Dermis blood vessel endothelial cell (primary cell): ENCODE data around the gene VAV3. TPM values are rescaled to one million over a fixed set of nuclear protein-coding genes. Genes with fewer than 3 reads are reported as not detected.
"Not testable (repeated sequence)": the region's sequence is repeated elsewhere in the genome, so short reads cannot be mapped to it uniquely, and the experiment has no call there.

Source experiments
- DNase-seq: peaks from one replicate; pipeline ENCODE4 v3.0.0; 2010
- total RNA-seq: library from RNA; depleted of rRNA; stranded (reverse); fragments of >200 nt; gene quantifications from 2 replicates; pipeline ENCODE4 v1.2.3, GENCODE V29; 2014

VAV3 gene
- total RNA-seq, 1 donor from 2014 or later = 57.0 TPM

DNA sequence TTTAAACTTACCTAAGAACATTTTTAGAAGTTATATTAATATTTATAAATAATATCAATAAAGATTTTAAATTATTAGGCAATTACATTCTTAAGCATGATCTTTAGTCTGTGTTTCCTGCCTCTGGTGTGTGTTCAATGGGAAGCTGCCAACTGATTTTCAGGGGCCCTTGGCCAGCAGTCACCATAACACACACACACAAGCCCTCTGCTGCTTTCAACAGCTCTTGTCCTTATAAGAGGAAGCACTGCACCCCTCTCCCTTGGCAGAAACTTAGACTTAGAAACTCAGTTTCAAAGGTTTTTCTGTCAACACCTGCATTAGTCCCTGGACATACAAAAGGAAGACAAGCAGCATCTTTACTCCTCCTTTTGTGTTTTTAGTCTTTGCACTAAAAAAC is 81.4 kb downstream of the VAV3 start:
- peak; percentile 25 for DNase-seq

DNA sequence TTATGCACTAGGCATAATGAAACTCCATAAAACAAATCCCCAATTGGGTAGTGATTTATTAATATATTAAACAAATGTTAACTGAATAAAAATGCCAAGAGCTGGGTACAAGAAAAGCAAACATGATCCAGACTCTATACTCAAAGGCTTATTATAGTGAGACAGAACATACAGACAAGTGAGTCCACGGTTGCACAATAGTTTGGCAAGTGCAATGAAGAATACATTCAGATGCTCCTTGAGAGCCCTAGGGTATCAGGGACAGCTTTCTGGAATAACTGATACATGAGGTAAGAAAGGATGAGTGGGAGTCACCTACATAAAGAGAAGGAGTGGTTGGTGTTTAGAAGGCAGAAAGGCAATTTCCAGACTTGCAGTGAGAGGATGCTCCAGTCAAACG is 85.1 kb downstream of the VAV3 start:
- no peak for DNase-seq

DNA sequence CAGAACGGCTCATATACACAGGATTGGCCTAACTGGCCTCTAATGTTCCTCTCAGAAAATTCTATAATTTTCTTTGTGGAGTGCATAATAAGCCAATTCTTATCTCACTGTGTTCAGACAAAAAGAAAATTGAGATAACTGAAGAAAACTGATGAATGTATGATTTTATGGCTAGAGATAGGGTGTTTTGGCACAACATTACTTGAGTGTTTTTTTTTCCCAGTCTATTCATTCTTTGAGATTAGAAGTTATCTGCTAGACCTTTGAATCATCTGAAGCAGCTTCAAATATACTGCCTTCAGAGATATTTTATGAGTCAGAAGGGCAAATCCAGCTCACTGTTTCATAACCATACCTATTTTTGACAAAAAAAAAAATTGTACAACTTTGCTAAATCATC is 85.6 kb downstream of the VAV3 start:
- DNase-seq = no peak

DNA sequence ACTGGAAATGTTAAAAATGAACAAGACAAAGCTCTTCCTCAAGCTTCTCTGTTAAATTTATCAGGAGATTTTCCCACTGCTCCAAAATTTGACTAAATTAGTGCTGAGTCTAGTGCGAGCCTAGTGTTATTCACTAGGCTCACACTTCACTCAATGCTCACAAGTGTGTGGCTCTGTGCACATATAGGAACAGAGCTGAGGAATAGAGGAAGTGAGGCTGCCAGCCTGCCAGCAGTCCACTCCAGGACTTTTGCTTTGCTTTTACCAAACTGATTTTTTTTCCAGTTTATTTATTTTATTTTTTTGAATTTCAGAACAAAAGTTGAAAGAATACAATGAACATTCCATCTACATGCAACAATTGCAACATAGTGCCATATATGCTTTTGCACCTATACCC is 87.2 kb downstream of the VAV3 start:
- no peak for DNase-seq

DNA sequence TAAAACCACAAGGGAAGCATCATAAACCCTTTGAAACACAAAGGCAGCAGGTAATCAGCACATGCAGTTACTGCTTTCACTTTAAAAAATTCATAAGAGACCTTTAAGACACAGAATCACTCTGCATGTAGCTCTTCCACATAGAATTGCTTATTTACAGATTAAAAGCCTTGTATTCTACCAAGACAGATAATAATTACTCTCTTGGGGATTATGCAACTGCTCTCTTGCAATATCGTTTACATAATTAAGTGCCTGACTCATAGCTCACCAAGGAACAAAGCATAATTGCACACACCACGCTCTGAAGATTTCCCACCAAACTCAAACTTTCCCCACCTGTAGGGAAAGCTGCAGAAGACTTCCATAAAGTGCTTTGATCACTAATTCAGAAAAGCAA is 87.9 kb downstream of the VAV3 start:
- no peak for DNase-seq

DNA sequence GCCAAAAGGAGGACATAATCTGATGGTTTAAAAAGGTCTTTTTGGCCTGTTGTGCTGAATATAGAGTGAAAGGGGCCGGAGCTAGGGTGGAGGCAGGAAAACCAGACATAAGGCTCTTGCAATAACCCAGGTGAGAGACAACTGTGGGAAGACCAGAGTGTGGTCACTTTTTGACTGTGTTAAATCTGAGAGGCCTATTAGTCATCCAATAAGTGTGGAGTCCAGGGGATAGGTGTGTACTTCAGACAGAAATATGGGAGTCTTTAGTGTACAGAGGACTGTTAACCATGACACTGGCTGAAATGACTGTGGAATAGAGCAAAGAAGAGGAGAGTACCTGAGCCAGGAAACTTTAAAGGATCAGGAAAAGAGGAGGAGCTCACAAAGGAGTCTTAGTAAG is 89.3 kb downstream of the VAV3 start:
- no peak for DNase-seq

DNA sequence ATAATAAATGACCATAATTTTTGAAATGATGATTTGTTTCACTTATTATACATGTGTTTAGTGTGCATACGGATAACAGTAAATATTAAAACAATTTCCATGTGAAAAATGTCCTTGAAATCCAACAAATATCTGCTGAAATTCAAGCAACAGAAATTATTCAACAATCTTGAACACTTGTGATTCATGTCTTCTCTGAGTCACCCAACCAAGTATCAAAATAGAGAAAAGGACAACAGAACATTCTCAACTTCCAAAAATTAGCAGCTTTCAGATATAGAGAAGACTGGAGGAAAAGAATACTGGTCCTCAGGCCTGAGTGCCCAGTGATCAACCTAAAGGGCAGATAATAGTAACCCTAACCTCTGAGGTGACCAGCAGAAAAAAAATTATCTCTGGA is 90.8 kb downstream of the VAV3 start:
- DNase-seq = no peak

DNA sequence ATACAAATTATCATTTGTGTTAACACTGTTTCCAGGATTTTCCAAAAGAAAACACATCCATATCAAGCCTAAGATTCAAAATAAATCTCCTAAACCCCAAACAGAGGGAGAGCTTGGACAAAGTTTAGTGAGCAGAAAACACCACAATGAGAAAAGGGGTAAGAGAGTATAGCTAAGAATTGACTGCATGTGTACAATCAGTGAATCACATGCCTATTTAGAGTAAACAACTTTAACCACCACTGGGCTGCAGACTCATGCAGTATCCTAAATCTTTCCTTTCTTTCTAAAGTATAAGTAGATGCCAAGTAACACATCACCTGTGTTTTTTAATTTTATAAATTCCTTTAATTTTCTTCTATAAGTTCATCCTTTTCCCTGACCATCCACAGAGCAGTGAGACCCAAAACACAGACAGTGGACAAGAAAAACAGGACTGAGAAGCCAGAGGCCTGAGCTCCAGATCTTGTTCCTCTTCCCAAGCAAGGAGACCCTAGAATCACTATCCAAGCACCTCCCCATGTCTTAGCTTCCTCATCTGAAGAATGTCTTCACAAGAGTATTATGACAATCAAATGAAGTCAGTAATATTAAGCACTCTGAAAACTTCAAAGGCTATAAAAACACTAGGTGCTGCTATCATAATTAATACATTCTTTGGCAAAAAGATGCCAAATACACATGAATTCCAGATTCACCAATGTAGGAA is 93.1 kb downstream of the VAV3 start:
- DNase-seq = no peak

DNA sequence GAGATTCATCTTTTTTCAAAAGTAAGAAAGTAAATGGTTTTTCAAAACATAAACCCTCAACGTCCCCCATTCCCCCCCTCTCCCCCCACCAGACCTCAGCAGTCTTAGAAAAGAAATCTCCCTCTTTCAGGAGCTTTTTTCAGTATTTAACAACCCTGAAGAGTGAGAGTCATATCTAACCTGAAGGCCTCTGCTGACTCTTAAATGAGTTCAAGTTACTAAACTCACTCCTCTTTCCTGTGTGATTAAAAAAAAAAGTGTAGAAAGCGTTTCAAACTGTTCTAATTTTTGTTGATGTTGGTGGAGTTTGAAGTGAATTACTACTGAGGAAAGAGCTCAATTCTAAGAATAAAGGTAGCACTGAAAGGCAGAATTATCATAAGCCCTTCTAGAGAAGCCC is 93.7 kb downstream of the VAV3 start:
- no peak for DNase-seq

DNA sequence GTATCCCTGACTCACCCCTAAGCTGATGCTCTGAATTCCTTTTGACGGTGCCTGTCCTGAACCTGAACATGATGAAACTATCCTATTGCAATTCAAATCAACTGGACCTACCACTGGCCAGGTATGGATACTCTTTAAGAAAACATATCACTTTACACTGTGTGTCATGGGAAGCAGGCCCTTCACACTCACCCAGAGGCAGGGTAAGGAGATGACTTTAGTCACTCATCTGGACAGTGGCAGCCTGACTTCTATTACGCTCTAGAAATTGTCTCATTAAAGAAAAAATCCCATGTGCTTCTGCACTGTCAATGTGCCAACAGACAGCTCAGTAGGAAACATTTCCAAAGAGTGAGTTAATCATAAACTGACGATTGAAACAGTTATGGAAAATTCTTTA is 94.3 kb downstream of the VAV3 start:
- peak; percentile 40 for DNase-seq

DNA sequence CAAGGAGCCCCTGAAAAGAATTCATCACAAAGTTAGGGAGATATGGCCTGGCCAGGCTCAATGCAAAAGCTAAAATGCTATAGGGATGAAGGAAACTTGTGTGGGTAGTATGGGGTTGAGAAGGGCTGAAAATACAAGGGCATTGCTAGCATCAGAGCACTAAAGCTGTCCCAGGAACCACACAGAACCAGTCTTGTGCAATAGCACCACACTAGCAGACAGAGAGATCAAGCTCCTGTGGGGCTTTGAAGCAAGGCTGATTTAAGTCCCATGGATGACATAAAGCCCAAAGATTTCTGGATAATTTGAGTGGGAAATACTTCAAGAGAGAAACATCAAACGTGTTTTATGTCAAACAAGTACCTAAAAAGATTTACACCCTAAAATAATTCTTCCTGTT is 97.1 kb downstream of the VAV3 start:
- DNase-seq = no peak

DNA sequence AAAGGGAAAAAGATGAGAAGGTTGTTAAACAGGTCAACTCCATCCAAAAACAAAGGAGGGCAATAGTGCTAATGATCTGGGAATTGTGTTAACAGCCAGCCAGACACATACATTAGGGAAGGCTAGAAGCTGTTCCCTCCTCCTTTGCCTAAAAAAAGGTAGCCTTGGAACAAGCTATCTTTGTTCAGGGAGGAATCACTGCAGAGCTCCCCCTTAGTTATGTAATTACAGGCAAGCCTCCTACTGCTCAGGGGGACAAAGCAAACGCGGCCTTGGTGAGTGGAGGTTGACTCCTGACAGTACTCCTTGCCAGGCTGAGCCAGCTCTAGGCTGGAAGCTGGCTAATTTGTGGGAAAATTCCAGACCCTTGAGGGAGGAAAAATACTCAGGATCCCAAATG is 97.6 kb downstream of the VAV3 start:
- DNase-seq = no peak

DNA sequence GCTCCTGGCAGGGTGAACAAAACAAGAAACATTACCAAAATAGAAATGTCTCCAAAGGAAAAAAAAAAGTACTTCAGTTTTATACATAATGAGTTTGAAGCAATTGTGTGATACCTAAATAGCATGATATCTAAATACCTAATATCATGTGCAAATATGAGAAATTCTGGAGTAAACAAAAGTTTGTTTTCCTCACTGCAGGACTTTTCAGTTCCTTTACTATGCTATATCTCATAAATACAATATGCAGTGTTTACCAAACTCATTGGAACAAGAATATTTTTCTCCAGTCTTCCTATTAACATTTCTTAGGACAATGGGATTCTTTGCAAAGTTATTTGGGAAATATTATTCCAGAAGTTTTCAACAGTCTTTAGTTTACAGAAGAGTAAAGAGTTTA is 98.1 kb downstream of the VAV3 start:
- DNase-seq = no peak

DNA sequence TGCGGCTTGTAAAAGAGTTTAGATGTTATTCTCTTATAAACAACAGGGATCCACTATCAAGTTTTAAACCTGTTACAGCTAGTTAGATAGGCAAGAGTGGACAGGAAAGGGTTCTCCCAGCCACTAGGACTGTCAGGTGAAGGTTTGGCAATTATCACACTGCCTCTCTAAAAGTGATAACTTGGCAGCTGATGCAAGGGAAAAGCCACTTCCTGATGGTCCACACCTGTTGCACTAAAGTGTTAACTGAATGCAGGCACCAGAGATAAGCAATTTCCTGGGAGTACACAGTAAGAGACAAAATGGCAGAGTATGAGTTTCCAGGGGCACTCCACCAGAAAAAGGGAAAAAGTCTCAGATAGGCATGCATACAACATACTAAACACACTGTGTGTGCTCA is 99.4 kb downstream of the VAV3 start:
- DNase-seq = no peak

DNA sequence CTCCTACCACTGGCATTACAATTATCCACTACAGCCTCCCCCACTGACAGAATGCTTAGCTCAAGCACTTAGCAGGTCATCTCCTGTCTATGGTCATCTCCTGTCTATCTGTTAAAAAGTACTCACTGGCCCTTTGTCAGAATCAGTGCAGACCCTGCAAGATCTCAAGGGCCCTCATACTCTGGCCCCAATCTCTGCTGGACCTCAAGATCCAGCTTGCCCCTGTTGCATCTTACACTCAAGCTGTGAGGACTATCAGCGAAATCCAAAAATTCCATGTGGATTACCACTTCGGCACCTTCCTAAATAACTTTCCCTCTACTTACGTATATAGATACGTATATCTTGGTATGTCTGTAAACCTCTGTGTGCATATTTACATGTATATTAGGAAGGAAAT is 101.6 kb downstream of the VAV3 start:
- no peak for DNase-seq

DNA sequence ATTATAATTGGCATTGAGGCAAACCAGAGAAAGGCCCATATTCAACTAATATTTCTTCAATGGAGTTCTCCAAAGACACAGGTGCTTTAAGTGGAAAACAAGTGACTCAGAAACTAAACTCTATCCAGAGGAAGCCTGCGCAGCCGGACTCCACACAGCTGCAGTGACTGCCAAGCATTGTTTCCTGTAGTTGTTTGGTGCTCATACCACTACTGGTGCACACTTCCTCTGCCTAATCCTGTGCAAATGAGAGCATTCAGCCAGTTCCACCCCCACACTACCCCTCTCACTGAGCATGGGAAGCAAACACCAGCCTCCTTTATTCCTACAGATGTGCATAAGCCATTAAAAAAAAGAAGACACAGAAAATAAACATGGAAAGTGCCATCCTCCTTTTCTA is 102.9 kb downstream of the VAV3 start:
- peak; percentile 98 for DNase-seq

DNA sequence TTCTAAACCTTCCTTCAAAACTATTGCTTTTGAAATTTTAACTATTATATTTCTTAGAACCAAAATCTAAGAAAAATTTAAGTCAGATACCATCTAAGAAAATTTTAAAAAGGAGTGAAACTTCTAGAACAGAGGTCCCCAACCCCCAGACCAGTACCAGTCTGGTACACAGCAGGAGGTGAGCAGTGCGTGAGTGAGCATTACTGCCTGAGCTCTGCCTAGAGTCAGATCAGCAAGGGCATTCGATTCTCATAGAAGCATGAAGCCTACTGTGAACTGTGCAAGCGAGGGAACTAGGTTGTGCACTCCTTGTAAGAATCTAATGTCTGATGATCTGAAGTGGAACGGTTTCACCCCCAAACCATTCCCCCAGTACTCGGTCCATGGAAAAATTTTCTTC is 106.7 kb downstream of the VAV3 start:
- no peak for DNase-seq

DNA sequence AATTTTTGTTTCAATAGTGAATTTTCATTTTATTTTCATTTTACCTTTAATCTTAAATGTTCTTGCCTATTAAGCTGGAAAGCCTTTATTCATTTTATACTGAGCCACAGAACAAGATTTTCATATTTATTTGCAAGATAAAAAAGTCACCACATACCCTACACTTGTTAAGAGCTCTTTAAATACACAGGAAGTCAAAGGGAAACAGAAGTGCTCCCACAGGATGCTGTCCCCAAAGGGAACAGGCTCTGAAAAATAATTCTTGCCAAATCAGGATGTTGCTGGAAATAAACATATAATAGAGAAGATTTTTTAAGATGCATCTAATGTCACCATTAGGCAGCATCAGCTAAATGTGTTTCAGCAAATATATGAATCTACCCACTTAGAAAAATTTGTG is 113.6 kb downstream of the VAV3 start:
- DNase-seq = peak; percentile 33

DNA sequence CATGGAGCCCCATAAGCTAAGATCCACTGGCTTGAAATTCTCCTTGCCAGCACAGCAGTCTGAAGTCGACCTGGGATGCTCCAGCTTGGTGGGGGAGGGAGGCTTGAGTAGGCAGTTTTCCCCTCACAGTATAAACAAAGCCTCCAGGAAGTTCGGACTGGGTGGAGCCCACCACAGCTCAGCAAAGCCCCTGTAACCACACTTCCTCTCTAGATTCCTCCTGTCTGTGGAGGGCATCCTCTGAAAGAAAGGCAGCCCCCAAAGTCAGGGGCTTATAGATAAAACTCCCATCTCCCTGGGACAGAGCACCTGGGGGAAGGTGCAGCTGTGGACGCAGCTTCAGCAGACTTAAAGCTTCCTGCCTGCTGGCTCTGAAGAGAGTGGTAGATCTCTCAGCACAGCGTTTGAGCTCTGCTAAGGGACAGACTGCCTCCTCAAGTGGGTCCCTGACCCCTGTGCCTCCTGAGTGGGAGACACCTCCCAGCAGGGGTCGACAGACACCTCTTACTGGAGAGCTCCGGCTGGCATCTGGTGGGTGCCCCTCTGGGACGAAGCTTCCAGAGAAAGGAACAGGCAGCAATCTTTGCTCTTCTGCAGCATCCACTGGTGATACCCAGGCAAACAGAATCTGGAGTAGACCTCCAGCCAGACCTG is 120.3 kb downstream of the VAV3 start:
- DNase-seq = not testable (repeated sequence)

DNA sequence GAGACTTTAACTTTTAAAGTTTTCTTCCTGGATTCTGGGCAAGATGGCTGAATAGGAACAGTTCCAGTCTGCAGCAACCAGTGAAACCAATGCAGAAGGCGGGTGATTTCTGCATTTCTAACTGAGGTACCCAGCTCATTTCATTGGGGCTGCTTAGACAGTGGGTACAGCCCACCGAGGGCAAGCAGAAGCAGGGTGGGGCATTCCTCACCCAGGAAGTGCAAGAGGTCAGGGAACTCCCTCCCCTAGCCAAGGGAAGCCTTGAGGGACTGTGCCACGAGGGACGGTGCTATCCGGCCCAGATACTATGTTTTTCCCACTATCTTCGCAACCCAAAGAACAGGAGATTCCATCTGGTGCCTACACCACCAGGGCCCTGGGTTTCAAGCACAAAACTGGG is 121.0 kb downstream of the VAV3 start:
- DNase-seq = no peak

DNA sequence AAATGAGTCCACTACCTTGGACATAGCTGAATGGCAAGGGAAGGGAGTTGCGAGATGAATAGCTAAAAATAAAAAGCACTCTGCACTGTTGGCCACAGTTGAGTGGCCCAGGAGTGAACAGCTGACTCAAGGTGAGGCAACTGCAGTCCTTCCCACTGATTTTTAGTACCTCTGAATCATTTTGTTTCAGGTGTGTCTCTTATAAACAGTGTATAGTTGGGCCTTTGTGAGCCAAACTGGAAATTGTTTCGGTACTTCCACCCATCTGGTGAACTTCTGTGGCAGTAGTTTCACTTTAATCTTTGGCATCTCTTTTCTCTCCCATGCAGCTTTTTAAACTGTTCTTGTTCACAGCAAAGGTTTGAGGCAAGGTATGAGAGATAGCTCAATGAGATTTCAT is 122.7 kb downstream of the VAV3 start:
- DNase-seq = no peak

DNA sequence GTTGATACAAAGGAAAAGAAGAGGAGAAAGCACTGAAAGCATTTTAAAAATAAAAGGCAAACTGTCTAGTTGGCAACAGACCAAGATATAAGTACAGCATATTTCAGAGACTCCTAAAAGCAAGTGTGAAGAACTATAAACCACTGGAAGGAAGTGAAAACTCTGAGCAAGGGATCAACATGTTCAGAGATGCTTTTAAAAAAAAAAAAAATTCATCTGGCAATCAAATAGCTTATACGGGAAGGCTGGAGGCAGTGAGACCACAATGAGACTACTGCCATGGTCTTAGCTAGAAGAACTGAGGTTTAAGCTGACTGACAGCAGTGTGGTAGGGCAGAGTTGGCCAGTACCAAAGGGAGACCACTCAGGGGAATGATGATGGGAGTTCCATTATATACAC is 124.3 kb downstream of the VAV3 start:
- peak; percentile 15 for DNase-seq

DNA sequence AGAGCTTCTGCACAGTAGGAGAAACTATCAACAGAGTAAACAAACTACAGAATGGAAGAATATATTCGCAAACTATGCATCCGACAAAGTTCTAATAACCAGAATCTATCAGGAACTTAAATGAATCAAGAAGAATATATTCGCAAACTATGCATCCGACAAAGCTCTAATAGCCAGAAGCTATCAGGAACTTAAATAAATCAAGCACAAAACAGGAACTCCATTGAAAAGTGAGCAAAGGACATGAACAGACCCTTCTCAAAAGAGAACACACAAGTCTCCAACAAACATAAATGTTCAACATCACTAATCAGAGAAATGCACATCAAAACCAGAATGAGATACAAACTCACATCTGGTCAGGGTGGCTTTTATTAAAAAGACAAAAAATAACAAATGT is 126.9 kb downstream of the VAV3 start:
- no peak for DNase-seq

DNA sequence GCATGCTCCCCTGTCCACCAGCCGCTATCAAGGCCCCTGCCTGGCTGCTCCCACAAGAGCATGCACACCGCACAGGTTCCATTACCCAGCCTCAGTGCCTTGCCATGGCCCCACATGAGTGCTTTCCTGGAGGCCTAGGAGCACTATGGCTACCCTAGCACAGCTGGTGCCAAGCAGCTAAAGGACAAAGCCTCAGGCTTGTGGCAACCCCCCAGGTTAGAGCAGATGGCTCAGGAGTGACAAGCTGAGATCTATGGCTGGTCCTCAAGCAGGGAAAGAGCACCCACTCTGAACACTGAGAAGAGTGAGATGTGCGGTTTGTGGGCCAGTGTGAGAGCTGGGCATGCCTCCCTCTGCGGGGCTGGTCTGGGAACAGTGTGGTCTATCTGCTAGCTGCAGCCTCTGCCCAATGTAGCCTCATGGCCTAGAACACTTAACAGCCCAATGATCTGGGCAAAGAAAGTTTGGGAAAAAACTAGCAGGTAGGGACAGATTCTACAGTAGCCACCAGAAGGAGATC is 129.8 kb downstream of the VAV3 start:
- DNase-seq = no peak

DNA sequence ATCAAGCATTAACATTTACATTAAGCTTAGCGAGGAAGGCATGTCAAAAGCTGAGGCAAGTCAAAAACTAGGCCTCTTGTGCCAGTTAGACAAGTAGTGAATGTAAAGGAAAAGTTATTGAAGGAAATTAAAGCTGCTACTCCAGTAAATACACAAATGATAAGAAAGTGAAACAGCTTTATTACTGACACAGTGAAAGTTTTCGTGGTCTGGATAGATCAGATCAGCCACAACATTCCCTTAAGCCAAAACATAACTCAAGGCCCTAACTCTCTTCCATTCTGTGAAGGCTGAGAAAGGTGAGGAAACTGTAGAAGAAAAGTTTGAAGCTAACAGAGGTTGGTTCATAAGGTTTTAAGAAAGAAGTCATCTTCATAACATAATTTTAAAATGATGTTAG is 131.9 kb downstream of the VAV3 start:
- DNase-seq = no peak
